Activated T-cell treated with anti-CD3 and anti-CD28 coated beads, Interleukin-2, amount 50 U/mL, for 48 hours (primary cell): ENCODE measurements around the gene AFF1.
A peak's percentile ranks its signal among the peaks of the same experiment; 100 is the strongest.
"Not testable (repeated sequence)": the region's sequence is repeated elsewhere in the genome, so short reads cannot be mapped to it uniquely, and the experiment has no call there.

Experiments
- DNase-seq, 2 experiments: peaks; one replicate each; pipeline ENCODE4 v3.0.0-alpha.2; 2020

Gene AFF1

DNA sequence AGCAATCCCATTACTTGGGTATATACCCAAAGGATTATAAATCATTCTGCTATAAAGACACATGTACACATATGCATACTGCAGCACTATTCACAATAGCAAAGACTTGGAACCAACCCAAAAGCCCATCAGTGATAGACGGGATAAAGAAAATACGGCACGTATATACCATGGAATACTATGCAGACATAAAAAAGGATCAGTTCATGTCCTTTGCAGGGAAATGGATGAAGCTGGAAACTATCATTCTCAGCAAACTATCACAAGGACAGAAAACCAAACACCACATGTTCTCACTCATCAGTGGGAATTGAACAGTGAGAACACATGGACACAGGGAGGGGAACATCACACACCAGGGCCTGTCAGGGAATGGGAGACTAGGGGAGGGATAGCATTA is 54.8 kb downstream of the AFF1 start:
- not testable (repeated sequence) for DNase-seq

DNA sequence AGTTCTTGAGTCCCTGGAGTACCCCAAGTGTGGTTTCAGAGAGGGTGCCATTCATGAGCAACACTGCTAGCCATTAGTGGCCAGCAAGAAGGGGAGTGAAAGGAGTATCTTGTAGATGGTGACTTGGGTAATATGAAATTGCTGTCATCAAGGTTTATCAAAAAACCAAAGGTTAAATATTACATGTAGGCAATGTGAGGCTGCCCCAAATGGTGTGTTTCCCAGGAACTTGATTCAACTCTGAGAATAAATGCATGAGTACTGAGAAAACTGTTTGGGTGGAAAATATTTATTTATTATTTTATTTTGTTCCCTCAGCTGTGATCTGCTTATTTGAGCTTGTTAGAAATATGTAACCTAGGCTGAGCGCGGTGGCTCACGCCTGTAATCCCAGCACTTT is 55.7 kb downstream of the AFF1 start:
- no peak for DNase-seq

DNA sequence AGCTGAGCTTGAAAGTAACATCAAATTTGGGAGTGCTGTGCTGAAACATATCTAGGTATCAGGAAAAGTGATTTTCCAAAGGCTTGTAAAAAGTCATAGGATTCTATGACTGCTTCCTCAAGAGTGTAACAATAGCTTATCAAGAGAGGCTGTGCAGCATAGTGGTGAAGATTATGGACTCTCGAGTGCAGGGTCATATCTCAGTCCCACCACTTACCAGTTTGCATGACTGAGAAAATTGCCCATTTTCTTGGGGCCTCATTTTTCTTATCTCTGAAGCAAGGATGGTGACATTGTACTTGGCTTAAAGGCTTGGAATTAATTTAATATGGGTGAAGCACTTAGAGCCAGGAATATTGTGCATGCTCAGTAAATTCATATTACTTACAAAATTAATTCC is 57.2 kb downstream of the AFF1 start:
- DNase-seq = no peak

DNA sequence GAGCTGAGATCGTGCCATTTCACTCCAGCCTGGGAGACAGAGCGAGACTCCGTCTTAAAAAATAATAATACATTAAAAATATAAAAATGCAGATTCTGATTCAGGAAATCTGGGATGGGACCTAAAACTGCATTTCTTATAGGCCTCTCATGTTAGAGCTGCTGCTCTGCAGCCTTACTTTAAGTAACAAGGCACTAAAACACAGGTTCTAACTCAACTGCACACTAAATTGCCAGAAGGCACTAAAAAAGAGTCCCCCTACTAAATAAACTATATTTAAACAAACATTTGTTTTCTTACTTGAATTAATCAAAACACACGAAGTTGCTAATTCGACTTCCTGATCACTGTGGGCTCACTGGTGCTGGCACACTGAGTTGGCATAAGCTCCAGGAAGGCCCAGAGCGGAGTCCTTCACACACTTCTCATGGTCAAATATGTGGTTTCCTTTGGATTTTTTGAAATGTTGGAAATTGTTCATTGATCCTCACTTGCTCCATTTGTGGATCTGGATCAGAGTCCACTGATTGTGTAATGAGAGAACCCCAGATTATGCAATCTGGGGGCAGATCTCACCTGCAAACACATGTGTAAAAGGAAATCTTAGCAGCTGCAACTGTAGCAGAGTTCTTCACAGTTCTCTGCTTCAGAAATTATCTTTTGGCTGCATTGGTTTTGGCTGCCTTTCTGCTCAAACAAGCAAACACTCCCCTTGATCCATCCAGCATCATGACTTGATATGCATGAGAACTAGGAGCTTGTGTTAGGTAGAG is 59.3 kb downstream of the AFF1 start:
- no peak for DNase-seq

DNA sequence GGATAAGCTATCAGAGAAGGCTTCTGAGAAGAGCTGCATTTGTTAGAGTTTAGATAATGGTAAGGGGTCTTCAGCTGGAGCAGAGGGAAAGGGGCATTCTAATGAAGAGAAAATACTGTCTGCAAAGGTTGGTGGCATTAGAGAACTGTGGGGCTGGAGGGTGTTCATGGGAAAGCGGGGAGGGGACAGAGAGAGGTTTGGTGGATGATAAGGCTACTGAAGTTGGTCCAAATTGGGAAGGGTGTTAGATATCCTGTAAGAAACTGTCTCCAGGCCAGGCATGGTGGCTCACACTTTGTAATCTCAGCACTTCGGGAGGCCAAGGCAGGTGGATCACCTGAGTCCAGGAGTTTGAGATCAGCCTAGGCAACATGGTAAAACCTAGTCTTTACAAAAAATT is 59.9 kb downstream of the AFF1 start:
- no peak for DNase-seq

DNA sequence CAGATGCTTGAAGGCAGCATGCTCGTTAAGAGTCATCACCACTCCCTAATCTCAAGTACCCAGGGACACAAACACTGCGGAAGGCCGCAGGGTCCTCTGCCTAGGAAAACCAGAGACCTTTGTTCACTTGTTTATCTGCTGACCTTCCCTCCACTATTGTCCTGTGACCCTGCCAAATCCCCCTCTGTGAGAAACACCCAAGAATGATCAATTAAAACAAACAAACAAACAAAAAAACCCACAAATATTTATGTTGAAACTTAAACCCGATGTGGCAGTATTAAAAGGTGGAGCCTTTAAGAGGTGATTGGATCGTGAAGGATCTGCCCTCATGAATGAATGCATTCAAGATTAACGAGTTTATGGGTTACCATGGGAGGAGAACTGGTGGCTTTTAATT is 61.7 kb downstream of the AFF1 start:
- DNase-seq = not testable (repeated sequence)

DNA sequence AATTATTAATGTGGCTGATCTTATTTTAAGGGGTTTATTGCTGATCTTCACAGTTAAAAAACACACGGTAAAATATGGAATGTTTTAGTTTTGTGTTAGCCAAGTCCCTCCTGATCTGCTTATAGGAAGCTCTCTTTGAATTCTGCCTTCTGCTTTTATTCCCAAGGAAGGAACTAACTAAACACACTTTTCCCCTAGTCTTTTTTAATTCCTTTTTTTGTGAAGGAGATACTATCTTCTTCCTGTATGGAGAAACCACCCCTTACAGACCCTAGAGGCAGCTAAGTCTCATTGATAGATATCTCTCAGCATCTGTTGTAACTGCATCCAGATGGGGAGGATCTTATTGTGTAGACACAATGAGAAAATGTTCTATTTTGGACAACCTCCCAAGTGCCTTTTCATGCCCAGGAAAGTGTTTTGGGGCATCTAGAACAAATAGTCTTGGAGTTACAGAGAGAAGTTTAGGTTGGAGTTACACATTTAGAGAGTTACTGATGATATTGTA is 64.4 kb downstream of the AFF1 start:
- DNase-seq = no peak

DNA sequence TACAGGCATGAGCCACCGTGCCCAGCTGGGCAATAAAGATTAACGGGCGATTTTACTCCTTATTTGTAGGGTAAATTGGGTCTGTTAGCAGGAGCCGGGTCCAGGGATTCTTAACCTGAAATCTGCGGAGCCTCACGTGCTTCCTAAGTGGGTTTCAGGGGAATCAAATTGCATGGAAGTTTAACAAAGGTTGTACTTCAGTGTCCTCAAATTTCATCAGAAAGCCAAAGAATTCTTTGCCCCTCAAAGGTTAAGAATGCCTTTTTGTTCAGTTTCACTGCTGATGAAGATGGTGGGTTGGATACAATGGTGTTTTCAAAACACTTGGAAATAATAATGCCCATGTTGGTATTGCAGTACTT is 67.9 kb downstream of the AFF1 start:
- DNase-seq = no peak

DNA sequence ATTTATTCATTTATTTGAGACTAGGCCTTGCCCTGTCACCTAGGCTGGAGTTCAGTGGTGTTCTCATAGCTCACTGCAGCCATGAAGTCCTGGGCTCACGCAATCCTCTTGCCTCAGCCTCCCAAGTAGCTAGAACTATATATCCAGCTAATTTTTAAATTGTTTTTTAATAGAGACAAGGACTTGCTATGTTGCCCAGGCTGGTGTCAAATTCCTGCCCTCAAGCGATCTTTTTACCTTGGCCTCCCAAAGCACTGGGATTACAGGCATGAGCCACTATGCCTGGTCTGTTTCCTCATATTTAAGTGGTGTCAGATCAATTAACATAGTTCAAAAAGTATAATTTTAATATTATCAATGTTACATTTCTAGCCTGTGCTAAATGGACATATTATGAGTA is 68.5 kb downstream of the AFF1 start:
- DNase-seq = no peak

DNA sequence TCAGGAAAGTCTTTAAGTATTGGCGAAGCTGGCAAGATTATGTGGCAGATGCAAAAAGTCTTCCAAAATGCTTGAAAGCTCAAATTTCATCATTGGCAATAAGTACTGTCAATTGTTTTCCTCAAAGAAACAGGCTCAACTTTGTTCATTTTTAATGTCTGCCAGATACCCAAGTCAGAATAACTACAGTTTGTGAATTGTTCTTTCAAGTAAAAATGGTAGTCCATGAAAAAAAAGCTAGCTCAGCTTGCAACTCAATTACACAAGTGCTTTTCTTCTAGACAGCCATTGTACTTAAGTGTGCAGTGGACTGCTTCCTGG is 70.5 kb downstream of the AFF1 start:
- DNase-seq = no peak

DNA sequence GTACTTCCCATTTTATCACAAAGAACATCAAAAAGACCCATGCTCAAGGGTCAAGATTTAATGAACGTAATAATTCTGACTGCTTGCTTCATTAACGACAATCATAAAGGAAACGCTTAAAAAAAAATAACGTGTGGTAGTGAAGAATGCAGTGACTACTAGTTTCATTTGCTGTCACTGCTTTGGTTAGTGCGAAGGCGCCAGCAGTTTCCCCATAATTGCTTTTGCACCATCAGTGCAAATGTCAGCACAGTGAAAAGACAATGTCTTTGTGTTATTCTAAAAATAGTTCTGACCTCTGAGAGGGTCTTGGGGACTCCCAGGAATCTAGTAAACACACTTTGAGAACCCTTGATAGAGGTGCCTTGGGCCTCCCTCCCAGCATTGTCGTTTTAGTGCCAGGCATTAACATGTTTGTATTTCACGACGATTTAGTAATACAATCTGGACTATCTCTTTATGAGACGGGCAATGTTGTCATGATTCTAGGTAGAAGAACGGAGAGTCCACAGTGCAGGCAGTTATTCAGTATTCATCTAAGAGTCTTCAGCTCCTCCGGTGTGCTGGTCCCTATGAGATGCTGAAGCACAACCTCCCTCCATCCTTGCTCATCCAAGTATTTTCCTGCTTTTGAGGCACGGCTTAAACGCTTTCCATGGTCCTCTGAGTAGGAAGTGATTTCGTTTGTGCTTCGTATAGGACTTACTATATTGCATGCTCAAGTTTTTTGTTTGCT is 71.0 kb downstream of the AFF1 start:
- peak; percentile 63 to 68 for DNase-seq

DNA sequence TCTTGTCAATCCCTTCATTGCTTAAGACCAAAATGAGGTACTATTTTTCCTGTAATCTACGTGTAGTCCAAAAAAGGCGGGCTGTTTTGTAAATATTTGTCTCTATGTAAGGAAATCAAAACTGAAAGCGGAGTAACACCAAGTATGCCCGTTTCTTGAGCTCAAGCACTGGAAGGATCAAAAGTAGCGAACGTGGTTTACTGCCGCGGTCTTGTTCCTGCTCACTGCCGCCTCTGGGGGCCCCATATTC is 71.5 kb downstream of the AFF1 start:
- DNase-seq = no peak

DNA sequence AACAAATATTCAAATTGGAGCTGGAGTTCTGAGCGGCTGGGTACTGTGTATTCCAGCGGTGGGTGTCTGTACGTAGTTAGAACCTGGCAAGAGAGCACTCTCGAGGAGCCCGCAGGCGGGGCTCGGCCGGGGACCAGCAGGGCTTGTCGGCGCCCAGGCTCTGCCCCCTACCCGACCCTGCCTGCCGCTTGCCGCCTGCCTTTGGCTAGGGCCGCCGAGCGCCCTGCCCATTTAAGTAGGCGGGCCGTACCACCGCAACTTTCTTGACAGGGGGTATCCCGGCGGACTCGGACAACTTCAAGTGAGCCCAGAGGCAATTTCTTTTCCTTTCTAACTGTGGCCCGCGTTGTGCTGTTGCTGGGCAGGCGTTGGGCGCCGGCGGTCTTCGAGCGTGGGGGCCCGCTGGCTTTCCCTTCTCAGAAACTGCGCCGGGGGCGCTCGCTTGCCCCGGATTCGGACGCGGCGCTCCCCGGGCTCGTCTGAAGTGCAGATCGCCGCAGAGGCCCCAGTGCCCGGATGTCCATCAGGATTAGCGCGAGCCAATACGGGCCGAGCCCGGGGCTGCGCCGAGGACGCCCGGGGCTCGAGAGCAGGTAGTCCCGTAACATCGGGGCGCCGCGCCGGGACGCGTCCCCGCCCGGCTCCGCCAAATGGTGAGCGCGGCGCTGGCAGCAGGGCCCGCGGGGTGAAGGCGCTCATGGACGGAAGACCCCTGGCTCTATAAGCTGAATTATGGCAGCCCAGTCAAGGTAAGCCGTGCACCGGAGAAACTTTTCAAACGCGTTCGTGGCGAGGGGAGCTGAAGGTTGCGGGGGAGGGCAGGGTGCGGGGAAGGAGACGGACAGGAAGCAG is 72.1 kb downstream of the AFF1 start:
- peak; percentile 91 to 92 for DNase-seq

DNA sequence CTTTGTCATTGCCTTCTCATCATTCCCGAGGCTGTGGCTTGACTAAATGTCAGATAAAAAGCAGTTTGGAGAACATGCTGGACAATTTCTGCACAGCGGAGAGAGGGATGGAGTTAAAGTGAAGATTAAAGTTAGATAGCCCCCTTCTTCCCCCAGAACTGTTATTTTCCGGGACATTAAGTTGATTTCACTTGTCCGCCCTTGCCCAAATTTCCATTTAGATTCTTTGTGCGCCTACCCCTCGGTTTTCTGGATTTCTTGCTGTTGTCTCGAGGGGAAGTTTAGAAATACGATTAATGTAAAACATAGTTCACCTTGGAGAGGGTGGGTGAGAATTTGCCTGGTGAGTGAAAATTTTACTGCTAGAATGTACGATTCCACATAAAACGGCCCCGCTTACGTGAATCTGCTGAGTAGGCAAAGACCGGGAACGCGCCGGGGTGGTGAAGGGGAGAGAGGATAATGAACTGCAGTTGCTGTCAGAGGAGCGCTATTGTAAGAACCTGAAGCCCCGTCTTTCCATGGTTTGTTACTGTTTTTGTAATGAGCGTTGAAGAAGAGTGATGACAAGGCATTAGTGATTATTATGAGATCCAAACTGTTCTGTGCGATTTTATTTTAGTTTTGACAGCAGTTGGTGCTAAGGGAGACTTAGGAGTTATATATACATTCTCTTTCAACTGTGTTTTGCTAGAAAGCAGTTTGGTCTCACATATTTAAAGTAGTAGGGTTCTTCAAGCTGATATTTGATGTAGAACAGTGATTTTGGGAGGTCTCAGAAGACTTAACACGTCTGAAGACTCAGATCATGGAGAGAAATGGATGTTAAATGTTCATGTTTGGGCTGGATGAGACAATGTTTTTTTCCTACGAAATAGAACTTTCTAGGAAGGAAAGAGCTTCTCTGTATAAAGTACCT is 73.0 kb downstream of the AFF1 start:
- peak; percentile 54 to 55 for DNase-seq

DNA sequence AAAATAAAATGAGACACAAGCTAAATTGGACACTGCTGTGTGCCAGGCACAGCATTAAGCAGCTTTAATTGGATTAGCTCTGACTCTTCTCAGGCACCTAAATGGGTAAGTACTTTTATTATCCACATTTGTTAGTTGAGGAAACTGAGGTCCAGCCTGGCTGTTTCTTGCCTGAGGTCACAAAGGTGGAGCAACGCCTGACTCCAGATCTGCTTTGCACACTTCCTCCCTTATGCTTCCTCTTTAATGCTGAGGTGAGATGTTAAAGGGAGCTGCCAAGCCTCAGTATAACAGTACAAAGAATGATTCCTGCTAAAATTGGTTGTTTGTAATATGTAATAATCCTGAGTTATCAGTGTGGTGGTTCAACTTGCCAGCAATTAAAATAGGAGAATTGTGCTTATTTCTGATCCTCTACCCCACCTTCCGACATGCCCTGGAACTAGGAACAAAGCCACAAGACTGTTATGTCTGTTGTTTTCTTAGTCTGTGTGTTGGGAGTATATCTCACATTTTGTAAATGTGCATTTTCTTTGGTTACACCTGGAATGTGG is 74.4 kb downstream of the AFF1 start:
- DNase-seq = no peak

DNA sequence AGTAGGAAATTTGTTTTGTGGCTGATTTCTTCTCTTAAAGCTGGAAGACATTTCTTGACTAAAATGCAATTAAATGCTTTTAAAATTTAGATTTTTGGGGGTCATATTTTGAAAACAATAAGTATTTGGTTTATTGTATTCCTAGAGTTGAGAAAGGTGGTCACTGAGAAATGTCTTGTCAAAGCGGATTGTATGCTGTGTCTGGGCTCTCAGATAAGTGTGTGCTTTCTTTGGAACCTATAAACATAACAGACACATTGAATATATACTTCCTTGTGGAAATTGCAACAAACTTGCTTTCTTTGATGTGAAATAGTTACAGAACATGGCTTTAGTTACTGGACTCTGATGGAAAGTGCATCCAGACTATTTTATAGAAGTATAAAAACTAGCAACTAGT is 75.4 kb downstream of the AFF1 start:
- DNase-seq = no peak

DNA sequence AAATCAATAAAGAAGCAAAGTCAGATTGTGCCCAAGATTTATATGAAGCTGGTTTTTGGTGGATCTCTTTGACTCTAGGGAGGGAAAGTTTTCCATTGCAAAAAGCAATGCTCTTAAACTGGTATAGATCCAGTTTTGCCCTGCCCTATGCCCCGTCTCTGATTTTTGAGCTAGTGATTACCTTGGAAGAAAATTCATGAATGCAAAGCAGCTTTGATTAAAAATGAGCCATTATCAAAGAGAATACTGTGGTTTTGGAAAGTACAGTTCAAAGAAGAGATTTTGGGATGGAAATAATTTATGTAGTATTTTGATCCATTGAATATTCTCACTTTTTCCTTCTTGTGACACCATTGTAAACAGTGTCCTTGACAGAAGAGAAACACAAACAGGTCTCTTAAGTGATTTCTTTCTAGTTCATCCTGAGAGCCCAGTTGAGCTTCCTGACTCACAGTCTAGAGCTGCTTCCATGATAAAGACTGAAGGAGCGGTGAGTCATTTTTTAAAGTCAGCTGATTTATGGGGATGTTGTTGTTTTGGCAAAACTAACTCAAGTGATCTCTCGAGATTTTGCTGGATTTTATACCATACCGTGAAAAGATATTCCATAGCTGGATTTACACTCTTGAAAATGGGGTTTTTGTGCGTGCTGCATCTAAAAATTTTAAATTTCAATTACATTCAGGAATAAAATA is 76.7 kb downstream of the AFF1 start:
- no peak for DNase-seq

DNA sequence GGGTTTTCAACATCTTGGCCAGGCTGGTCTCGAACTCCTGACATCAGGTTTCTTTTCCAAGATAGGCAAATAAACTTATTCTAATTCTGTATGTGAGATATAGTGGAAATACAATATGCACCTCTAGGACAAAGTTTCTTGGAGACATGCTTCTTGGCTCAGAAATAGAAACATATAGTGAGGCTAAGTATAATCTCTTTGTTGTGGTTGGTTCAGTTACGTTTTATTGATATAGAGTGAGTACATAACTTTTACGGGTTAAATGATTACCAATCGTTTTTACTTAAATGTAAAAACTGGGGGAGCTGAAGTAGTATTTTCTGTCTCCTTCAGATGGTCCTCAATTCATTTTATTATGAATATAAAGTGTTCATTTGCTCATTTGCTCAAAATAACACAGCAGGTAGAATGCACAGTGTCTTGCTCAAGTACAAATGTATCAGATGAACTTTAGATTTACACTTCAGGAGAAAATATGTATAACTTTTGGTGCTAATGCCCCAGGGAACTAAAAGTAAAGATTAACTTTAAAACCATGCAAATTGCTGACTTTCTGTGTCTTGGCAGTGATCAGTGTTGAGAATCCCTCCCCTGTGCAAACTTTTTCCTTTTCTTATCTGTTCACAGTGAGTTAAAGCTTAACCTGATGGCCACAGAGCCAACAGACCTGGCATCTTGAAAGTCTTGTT is 77.6 kb downstream of the AFF1 start:
- no peak for DNase-seq

DNA sequence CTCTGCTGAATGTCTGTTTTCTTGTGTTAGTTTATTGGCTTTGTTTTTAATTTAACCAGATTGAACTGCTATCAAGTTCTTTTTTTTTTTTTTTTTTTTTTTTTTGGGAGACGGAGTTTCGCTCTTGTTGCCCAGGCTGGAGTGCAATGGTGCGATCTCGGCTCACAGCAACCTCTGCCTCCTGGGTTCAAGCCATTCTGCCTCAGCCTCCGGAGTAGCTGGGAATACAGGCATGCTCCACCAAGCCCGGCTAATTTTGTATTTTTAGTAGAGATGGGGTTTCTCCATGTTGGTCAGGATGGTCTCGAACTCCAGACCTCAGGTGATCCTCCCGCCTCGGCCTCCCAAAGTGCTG is 78.1 kb downstream of the AFF1 start:
- DNase-seq = not testable (repeated sequence)

DNA sequence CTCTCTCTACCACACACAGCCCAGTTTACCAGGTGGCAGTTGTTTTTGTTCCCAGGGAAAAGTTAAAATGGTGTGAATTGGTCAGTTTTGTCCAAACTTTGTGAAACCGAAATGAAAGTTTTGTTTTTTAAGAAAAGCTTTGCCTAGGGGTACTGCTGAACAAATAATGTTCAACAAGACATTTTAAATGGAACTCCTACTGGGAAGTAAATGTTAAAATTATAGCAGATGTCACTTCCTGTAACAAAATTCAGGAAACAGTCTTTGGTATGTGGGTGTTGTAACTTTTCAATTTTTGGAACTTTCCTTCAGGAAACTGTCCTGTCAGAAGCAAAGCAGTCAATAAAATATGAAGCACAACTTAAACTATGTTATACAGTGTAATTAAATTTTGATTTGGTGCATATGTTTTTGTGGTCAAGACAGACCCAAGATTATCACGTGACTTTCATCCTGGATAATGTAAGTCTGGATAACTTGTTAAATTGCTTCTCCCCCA is 79.5 kb downstream of the AFF1 start:
- no peak for DNase-seq

DNA sequence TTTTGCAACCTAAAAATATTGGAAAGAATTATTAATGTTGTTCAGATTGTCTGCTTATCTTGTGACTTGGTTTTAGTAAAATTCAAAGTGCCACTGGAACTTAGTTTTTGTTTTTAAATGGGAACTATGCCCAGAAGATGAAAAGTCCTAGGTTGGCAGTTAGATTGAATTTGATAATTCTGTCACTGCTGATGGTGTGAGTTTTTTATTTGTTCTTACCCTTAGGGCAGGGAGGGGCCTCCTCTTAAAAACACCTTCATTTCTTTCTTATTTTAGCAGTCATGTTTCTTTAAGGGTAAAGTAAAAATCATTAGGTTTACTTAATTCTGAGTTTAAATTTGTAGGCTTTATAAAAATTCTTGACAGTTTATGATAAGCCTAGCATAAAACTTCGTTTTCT is 80.6 kb downstream of the AFF1 start:
- no peak for DNase-seq
